Stimulated activated CD8-positive, alpha-beta memory T cell treated with anti-CD3 and anti-CD28 coated beads, Interleukin-2, amount 100 ng/mL, for 48 hours (primary cell): ENCODE measurements around the gene KLK7.
"Not testable (repeated sequence)": the region's sequence is repeated elsewhere in the genome, so short reads cannot be mapped to it uniquely, and the experiment has no call there.

Experiments
- DNase-seq, 2 donors: peaks; one replicate each; pipeline ENCODE4 v3.0.0-alpha.2; 2020; ENCODE audit warnings: low read depth in 2 of 2

KLK7 gene

GRCh38 chr19:51010066-51010795, 26.5 kb upstream of the KLK7 start:
- no peak for DNase-seq

GRCh38 chr19:51009061-51009891, 25.6 kb upstream of the KLK7 start:
- no peak for DNase-seq

- DNase-seq: no peak
Measured at GRCh38 chr19:51007488-51007887, 23.8 kb upstream of the KLK7 start.

- no peak for DNase-seq
Measured at GRCh38 chr19:51006406-51006805, 22.7 kb upstream of the KLK7 start.

DNA sequence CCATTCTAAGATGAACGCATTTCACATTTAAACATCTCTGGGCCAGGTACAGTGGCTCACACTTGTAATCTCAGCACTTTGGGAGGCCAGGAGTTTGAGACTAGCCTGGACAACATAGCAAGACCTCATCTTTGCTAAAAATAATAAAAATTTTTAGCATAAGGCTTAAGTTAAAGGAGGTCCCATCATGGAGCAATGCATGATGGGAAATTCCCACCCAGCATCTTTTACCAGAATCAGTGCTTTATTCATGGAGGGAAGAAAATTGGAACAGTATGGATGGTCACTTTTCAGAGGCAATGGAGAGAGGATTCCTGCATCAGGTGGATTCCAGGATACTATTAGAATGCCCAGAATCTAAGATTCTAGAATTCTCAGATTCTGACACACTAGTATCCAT, 21.5 kb upstream of the KLK7 start:
- DNase-seq: no peak

- no peak for DNase-seq
Measured at GRCh38 chr19:51003316-51003715, 19.6 kb upstream of the KLK7 start.

- peak in 1 of 2 donors; percentile 20 for DNase-seq
Measured at GRCh38 chr19:51002542-51003311, 19.0 kb upstream of the KLK7 start.

GRCh38 chr19:51002089-51002532, 18.4 kb upstream of the KLK7 start:
- no peak for DNase-seq

- DNase-seq: no peak
Measured at GRCh38 chr19:51001515-51001914, 17.8 kb upstream of the KLK7 start, which contains the start of gene KLK8. TSS of gene KLK8 (minus strand) at chr19:51001604. CDS start at chr19:51001167, 437 bp downstream.

DNA sequence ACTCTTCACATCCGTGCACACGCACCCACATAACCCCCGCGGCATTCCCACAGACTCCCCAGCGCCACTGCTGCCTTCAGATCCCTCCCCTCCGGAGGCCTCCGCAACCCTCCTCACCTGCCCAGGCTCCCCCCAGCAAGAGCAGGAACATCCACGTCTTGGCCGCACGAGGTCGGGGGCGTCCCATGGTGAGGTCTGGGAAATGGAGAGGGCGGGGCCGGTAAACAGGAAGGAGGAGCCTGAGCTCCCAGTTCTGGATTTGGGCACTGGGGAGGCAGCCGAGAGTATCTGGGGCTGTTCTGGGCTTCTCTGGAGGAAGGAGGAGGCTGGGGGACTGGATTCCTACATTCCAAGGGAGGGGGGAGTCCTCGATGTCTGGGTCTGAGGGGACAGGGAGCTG, 17.3 kb upstream of the KLK7 start:
- DNase-seq: no peak

- no peak for DNase-seq
Measured at GRCh38 chr19:51000426-51000825, 16.7 kb upstream of the KLK7 start.

DNA sequence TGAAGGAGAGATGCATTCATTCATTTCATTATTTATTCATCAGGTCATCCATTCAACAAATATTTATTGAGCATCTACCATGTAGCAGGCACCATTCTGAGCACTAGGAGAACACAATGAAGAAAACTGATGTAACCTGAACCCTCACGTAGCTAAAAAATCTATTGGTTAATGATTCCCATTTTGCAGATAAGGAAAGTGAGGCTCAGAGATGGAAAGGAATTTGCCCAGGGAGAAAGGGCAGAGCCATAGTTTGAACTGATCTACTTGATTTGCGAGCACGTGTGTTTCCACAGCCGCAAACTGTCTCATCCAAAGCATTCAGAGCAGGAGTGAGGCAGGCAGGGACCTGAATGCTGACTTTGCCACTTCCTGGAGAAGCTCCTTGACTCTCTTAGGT, 15.0 kb upstream of the KLK7 start:
- DNase-seq: no peak

GRCh38 chr19:50998061-50998460, 14.3 kb upstream of the KLK7 start:
- DNase-seq: no peak

- DNase-seq: no peak
Measured at GRCh38 chr19:50994129-50994528, 10.4 kb upstream of the KLK7 start.

DNA sequence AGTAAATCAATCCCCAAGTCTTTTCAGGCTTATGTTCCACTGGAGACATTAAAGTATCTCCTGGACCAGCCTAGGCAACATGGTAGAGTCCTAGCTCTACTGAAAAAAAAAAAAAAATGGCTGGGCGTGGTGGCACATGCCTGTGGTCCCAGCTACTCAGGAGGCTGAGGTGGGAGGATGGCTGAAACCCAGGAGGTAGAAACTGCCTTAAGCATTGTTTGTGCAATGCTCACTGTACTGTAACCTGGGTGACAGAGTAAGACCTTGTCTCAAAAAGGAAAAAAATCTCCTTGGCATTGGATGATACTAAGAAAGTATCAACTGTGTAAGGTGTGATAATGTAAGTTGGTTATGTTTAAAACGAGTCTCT, 8.9 kb upstream of the KLK7 start:
- no peak for DNase-seq

- not testable (repeated sequence) for DNase-seq
Measured at GRCh38 chr19:50984416-50984815, 699 bp upstream of the KLK7 start.

- DNase-seq: no peak
Measured at GRCh38 chr19:50982186-50982585, 1.5 kb downstream of the KLK7 start.

GRCh38 chr19:50981587-50982146, 2.0 kb downstream of the KLK7 start:
- no peak for DNase-seq

- no peak for DNase-seq
Measured at GRCh38 chr19:50980208-50980607, 3.5 kb downstream of the KLK7 start.

- no peak for DNase-seq
Measured at GRCh38 chr19:50979758-50980157, 4.0 kb downstream of the KLK7 start.

- DNase-seq: no peak
Measured at GRCh38 chr19:50978772-50979390, 4.8 kb downstream of the KLK7 start.

DNA sequence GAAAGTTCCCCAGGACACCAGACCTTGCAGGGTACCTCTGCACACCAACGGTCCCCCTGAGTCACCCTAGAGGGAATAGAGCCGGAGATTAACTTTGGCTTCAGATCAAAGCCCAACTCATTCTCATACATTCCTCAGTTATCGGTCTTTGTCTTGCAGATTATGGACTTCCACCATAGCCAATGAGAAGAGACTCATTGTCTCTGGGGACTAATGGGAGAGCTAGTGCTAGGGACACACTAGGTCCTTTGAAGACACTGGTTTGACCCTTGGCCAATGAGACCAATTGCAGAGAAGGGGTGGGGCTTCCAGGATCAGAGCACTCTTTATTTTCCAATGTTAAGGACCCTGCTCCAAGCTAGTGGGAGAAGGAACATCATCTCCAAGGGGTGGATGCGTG, 6.1 kb downstream of the KLK7 start:
- no peak for DNase-seq
